ENCODE results near the gene ASIC2. TPM values are rescaled to one million over a fixed set of nuclear protein-coding genes. Genes with fewer than 3 reads are reported as not detected.

The ASIC2 gene
- total RNA-seq, 1 experiment from 2014 or later = not detected

DNA sequence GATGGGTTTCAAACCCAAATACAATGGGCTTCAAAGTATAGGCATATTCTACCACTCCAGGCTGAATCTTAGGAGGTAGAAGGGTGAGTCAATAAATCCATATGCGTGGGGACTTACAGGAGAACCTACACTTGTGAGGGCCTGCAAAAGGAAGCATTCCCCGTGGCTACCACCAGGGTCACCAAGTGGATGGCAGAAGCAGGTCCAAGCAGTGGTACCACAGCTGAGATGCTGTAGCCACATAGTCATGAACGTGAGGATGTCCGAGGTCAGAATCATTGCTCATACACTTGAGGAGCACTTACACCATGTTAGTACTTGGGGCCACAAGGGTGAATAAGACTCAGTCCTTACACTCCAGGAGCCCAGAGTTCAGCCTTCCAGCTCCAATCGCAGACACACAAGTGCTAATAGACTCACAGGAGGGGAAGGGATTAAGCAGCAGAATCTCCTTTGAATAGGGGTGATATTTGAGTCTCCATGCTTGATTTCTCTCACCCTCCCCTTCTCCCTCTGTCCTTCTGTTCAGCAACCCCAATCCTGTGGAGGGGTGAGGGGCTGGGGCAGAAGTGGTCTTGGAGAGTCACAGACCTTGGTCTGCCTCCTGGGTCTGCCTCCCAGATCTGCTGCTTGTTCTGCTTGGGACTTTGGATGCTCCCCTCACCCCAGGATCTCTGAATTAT lies 42.5 kb upstream of the ASIC2 start:
- Histone ChIP-seq H3K27me3 (ENCODE audit: insufficient read depth, low read length) (no peaks in the 10 kb centered on the region), H3K4me3 (replicated peaks in 1 of 2; ENCODE audit: low read depth in 1 of 2, low read length in 2 of 2) (no peak overlapping the region), H3K9me2 (ENCODE audit: insufficient read depth) (no peaks in the 10 kb centered on the region), H3K4me2 (ENCODE audit: low read length) (no peak overlapping the region), H3K9me3 (ENCODE audit: control insufficient read depth in 1 of 2, insufficient read depth in 1 of 2, low read depth in 1 of 2, low read length in 2 of 2) (no peaks in the 10 kb centered on the region; a peak in 1 of 4 replicates), H3K4me1 (ENCODE audit: control insufficient read depth in 1 of 2, insufficient read depth in 2 of 2, low read length in 2 of 2) (no peaks in the 10 kb centered on the region), H2AFZ (ENCODE audit: low read depth, low read length, poor library complexity, severe bottlenecking) (no peak overlapping the region), H3K36me3 (ENCODE audit: control insufficient read depth in 1 of 2, insufficient read depth in 2 of 2, low read length in 2 of 2) (no peaks in the 10 kb centered on the region), H3K9ac (ENCODE audit: low read length) (no peak overlapping the region), H3K27ac (ENCODE audit: low read depth, low read length) (no peak overlapping the region), H3K79me2 (ENCODE audit: insufficient read depth, low read length) (no peaks in the 10 kb centered on the region), H4K20me1 (ENCODE audit: insufficient read depth) (no peaks in the 10 kb centered on the region)
- intact Hi-C loops (cut with micrococcal nuclease) = no loop called here
- POLR2A ChIA-PET = no interaction called here
- no peak for ATAC-seq
- BruUV-seq (replicated peaks) = no TSS peak
- no peak for DNase-seq (ENCODE audit: low read depth, low spot score)
- no peak for TF ChIP-seq FOSL1 (IDR thresholded peaks at IDR 0.05; ENCODE audit: low read depth)
- no peak for TF ChIP-seq EZH2phosphoT487 (IDR thresholded peaks at IDR 0.05; ENCODE audit: borderline replicate concordance)
- TF ChIP-seq, protein P1, sequence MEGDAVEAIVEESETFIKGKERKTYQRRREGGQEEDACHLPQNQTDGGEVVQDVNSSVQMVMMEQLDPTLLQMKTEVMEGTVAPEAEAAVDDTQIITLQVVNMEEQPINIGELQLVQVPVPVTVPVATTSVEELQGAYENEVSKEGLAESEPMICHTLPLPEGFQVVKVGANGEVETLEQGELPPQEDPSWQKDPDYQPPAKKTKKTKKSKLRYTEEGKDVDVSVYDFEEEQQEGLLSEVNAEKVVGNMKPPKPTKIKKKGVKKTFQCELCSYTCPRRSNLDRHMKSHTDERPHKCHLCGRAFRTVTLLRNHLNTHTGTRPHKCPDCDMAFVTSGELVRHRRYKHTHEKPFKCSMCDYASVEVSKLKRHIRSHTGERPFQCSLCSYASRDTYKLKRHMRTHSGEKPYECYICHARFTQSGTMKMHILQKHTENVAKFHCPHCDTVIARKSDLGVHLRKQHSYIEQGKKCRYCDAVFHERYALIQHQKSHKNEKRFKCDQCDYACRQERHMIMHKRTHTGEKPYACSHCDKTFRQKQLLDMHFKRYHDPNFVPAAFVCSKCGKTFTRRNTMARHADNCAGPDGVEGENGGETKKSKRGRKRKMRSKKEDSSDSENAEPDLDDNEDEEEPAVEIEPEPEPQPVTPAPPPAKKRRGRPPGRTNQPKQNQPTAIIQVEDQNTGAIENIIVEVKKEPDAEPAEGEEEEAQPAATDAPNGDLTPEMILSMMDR (IDR thresholded peaks at IDR 0.05 in 2 of 3, conservative IDR thresholded peaks at IDR 0.05 in 1 of 3; ENCODE audit: borderline replicate concordance in 1 of 3, insufficient read depth in 1 of 3, low read depth in 2 of 3, low read length in 2 of 3) = no peak; a peak in 1 of 6 replicates
- TF ChIP-seq ELF1 (IDR thresholded peaks at IDR 0.05; ENCODE audit: borderline replicate concordance, low read depth) = no peak
- TF ChIP-seq ZFX (IDR thresholded peaks at IDR 0.05) = no peak
- CTCF ChIA-PET = no interaction called here
- RAD21 ChIA-PET (ENCODE audit: low non-redundant PET in 1 of 2, low total read pairs in 2 of 2, uncharacterized antibody in 2 of 2, unreplicated experiment in 2 of 2) = no interaction called here

DNA sequence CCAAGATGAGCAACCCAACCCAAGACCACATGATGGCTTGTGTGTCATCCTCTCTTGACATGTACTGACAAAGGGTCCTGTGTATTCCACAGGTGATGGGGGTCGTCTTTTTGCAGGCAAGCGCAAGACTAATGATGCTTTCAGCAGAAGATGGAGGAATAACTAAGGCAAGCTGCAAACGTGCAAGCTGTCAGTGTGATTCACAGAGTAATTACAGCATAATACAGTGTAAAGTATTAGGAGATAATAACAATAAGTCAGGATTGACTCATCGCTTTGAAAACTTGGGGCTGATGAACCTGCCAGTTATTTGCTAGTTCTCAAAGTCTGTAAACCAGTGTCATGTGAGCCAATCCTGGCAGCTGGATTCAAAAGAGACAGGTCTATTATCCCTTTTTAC lies 41.6 kb upstream of the ASIC2 start:
- Histone ChIP-seq H3K36me3 (ENCODE audit: control insufficient read depth in 1 of 2, insufficient read depth in 2 of 2, low read length in 2 of 2) (no peaks in the 10 kb centered on the region), H2AFZ (ENCODE audit: low read depth, low read length, poor library complexity, severe bottlenecking) (no peak overlapping the region), H4K20me1 (ENCODE audit: insufficient read depth) (no peaks in the 10 kb centered on the region), H3K9me3 (ENCODE audit: control insufficient read depth in 1 of 2, insufficient read depth in 1 of 2, low read depth in 1 of 2, low read length in 2 of 2) (no peaks in the 10 kb centered on the region; a peak in 1 of 4 replicates), H3K4me3 (replicated peaks in 1 of 2; ENCODE audit: low read depth in 1 of 2, low read length in 2 of 2) (no peak overlapping the region), H3K9me2 (ENCODE audit: insufficient read depth) (no peaks in the 10 kb centered on the region), H3K4me1 (ENCODE audit: control insufficient read depth in 1 of 2, insufficient read depth in 2 of 2, low read length in 2 of 2) (no peaks in the 10 kb centered on the region), H3K4me2 (ENCODE audit: low read length) (no peak overlapping the region), H3K79me2 (ENCODE audit: insufficient read depth, low read length) (no peaks in the 10 kb centered on the region), H3K9ac (ENCODE audit: low read length) (no peak overlapping the region), H3K27ac (ENCODE audit: low read depth, low read length) (no peak overlapping the region), H3K27me3 (ENCODE audit: insufficient read depth, low read length) (no peaks in the 10 kb centered on the region)
- ChIA-PET CTCF (no interaction called here), RAD21 (ENCODE audit: low non-redundant PET in 1 of 2, low total read pairs in 2 of 2, uncharacterized antibody in 2 of 2, unreplicated experiment in 2 of 2) (no interaction called here), POLR2A (no interaction called here)
- BruUV-seq (replicated peaks) = no TSS peak
- TF ChIP-seq TCF7L2 (IDR thresholded peaks at IDR 0.05; ENCODE audit: borderline replicate concordance, extremely low read depth, insufficient read depth, insufficient read length) (no peak), ELF1 (IDR thresholded peaks at IDR 0.05; ENCODE audit: borderline replicate concordance, low read depth) (no peak), POLR2AphosphoS5 (IDR thresholded peaks at IDR 0.05; ENCODE audit: low read depth, low read length) (no peak), EGR1 (IDR thresholded peaks at IDR 0.05; ENCODE audit: low read depth) (no peak), EZH2 (IDR thresholded peaks at IDR 0.05) (no peak), POLR2A (IDR thresholded peaks at IDR 0.05; ENCODE audit: borderline replicate concordance, extremely low read depth, insufficient read depth, insufficient read length) (no peak), ZNF274 (IDR thresholded peaks at IDR 0.05; ENCODE audit: low read depth, low read length) (no peak), SIN3A (IDR thresholded peaks at IDR 0.05; ENCODE audit: low read depth) (no peak), ZFX (IDR thresholded peaks at IDR 0.05) (no peak)
- DNase-seq (ENCODE audit: low read depth, low spot score) (no peak), ATAC-seq (no peak)
- intact Hi-C loops (cut with micrococcal nuclease) = no loop called here
